GM12878 (cell line): ENCODE data around the gene LRGUK. TPM values are rescaled to one million over a fixed set of nuclear protein-coding genes. Genes with fewer than 3 reads are reported as not detected.

Source experiments
- ATAC-seq: fragments of 200-7000 bp; cut with Tn5 transposase; 3 replicates; pipeline ENCODE4 v1.9.1; 2020; ENCODE audit warnings: mild to moderate bottlenecking, moderate library complexity
- BruUV-seq: library from RNA; stranded (reverse); fragments of 400-500 nt; replicated peaks from 2 replicates; lab custom pipeline; 2021; lab: Mats Ljungman, UMichigan
- CTCF ChIA-PET: fragments of 300-600 bp; sonication (Branson Sonifier 250); formaldehyde crosslinking; extraction: SDS; loops from one replicate; lab custom pipeline; 2021; ENCODE audit warnings: inconsistent platforms; lab: Yijun Ruan, JAX
- POLR2A ChIA-PET: fragments of 350-600 bp; formaldehyde crosslinking; extraction: SDS; loops from one replicate; lab custom pipeline; 2021; ENCODE audit warnings: inconsistent platforms; lab: Charles Lee
- RAD21 ChIA-PET: fragments of 300-600 bp; sonication (Branson Sonifier 250); formaldehyde crosslinking; loops from one replicate; lab custom pipeline; 2023; ENCODE audit warnings: antibody characterized with exemption; ENCODE audit not compliant: unreplicated experiment; lab: Charles Lee
- SMC1A ChIA-PET: fragments of 300-600 bp; sonication (Branson Sonifier 250); formaldehyde crosslinking; loops from one replicate; lab custom pipeline; 2023; ENCODE audit not compliant: unreplicated experiment, uncharacterized antibody; lab: Charles Lee
- DNase-seq: peaks from one replicate; pipeline ENCODE4 v3.0.0-alpha.2; 2011; ENCODE audit warnings: low read depth, low spot score
- FAIRE-seq: peaks from 3 replicates; lab custom pipeline; 2011; peaks lifted over from hg19 to GRCh38; lab: Jason Lieb, UNC
- H2AFZ ChIP-seq: 2 replicates; pipeline ENCODE4 v1.6.0; 2011; ENCODE audit warnings: low read depth, low read length, control low read depth; ENCODE audit not compliant: control insufficient read depth
- H3K27ac ChIP-seq: 2 replicates; pipeline ENCODE4 v1.5.1; 2011; ENCODE audit warnings: control low read depth; ENCODE audit not compliant: control insufficient read depth, insufficient read depth
- H3K27me3 ChIP-seq, 2 experiments: replicated peaks in 1 of 2; 2 replicates each; pipeline versions ENCODE4 v1.6.0 to v1.6.1; 2011; ENCODE audit warnings: low read length in 1 of 2; ENCODE audit not compliant: control insufficient read depth in 2 of 2, insufficient read depth in 2 of 2
- H3K36me3 ChIP-seq, 2 experiments: 2 replicates each; pipeline ENCODE4 v1.5.1; 2011; ENCODE audit warnings: low read length in 1 of 2; ENCODE audit not compliant: control insufficient read depth in 2 of 2, insufficient read depth in 2 of 2
- H3K4me1 ChIP-seq: 2 replicates; pipeline ENCODE4 v1.6.1; 2011; ENCODE audit warnings: mild to moderate bottlenecking, low read length, moderate library complexity, mixed read lengths; ENCODE audit not compliant: control insufficient read depth, insufficient read depth
- H3K4me2 ChIP-seq: 2 replicates; pipeline ENCODE4 v1.6.0; 2011; ENCODE audit warnings: control low read depth; ENCODE audit not compliant: control insufficient read depth, insufficient read depth
- H3K4me3 ChIP-seq: fragments of 200-600 bp; sonication (generic); 2 replicates; pipeline ENCODE4 v1.5.1; 2016
- H3K79me2 ChIP-seq: 2 replicates; pipeline ENCODE4 v1.6.0; 2011; ENCODE audit warnings: low read length; ENCODE audit not compliant: control insufficient read depth, insufficient read depth
- H3K9ac ChIP-seq: 2 replicates; pipeline ENCODE4 v1.8.0; 2011; ENCODE audit warnings: low read length, control low read depth, mixed read lengths; ENCODE audit not compliant: control insufficient read depth, insufficient read depth
- H3K9me3 ChIP-seq: replicated peaks from 3 replicates; pipeline ENCODE4 v1.5.1; 2011; ENCODE audit warnings: mild to moderate bottlenecking, low read length; ENCODE audit not compliant: control insufficient read depth, insufficient read depth
- H4K20me1 ChIP-seq: 2 replicates; pipeline ENCODE4 v1.6.0; 2011; ENCODE audit not compliant: control insufficient read depth, insufficient read depth
- ATF3 ChIP-seq: IDR thresholded peaks from 2 replicates; pipeline ENCODE4 v1.6.1; 2011; ENCODE audit warnings: low read depth, mild to moderate bottlenecking, low read length, moderate library complexity, borderline replicate concordance; ENCODE audit errors: extremely low read depth
- ATF7 ChIP-seq: fragments of 450-650 bp; IDR thresholded peaks from 2 replicates; pipeline ENCODE4 v1.6.1; 2016; ENCODE audit warnings: low read depth, mild to moderate bottlenecking
- BACH1 ChIP-seq: fragments of 450-650 bp; IDR thresholded peaks from 2 replicates; pipeline ENCODE4 v1.6.1; 2017; ENCODE audit warnings: mild to moderate bottlenecking, borderline replicate concordance
- BHLHE40 ChIP-seq, 2 experiments: fragments of 450-650 bp in 1 of 2; IDR thresholded peaks; 2 replicates each; pipeline ENCODE4 v1.6.1; 2011 to 2017; ENCODE audit warnings: low read depth in 2 of 2, borderline replicate concordance in 1 of 2, improper control_type of control experiment in 1 of 2, low read length in 1 of 2, mild to moderate bottlenecking in 1 of 2
- ELK1 ChIP-seq: IDR thresholded peaks from 2 replicates; pipeline ENCODE4 v1.6.1; 2012; ENCODE audit warnings: low read depth, low read length, improper control_type of control experiment
- FOXM1 ChIP-seq: IDR thresholded peaks from 2 replicates; pipeline ENCODE4 v1.6.1; 2012; ENCODE audit warnings: low read depth, mild to moderate bottlenecking, inconsistent platforms, low read length, moderate library complexity
- MLLT1 ChIP-seq: fragments of 450-650 bp; IDR thresholded peaks from 2 replicates; pipeline ENCODE4 v1.6.1; 2016; ENCODE audit warnings: mild to moderate bottlenecking
- MTA3 ChIP-seq: IDR thresholded peaks from 2 replicates; pipeline ENCODE4 v1.6.1; 2012; ENCODE audit warnings: low read length, inconsistent platforms, borderline replicate concordance
- NFYA ChIP-seq: IDR thresholded peaks from 2 replicates; pipeline ENCODE4 v1.6.1; 2011; ENCODE audit warnings: low read depth, mild to moderate bottlenecking, low read length, improper control_type of control experiment, borderline replicate concordance
- NR2C2 ChIP-seq: IDR thresholded peaks from 2 replicates; pipeline ENCODE4 v1.6.1; 2011; ENCODE audit warnings: borderline replicate concordance, low read depth; ENCODE audit not compliant: control insufficient read depth, insufficient read length
- NRF1 ChIP-seq: conservative IDR thresholded peaks from 2 replicates; pipeline ENCODE4 v1.6.1; 2011; ENCODE audit warnings: mild to moderate bottlenecking, low read depth, low read length, improper control_type of control experiment
- PAX5 ChIP-seq: IDR thresholded peaks from 2 replicates; pipeline ENCODE4 v1.6.1; 2011; ENCODE audit warnings: low read depth, low read length, borderline replicate concordance
- POLR2AphosphoS2 ChIP-seq: IDR thresholded peaks from 2 replicates; pipeline ENCODE4 v1.6.1; 2011; ENCODE audit warnings: low read depth, mild to moderate bottlenecking, low read length, improper control_type of control experiment, moderate library complexity
- SPI1 ChIP-seq: IDR thresholded peaks from 2 replicates; pipeline ENCODE4 v1.6.1; 2011; ENCODE audit warnings: low read depth, mild to moderate bottlenecking, low read length, moderate library complexity, borderline replicate concordance; ENCODE audit not compliant: insufficient read depth
- TCF3 ChIP-seq: IDR thresholded peaks from 2 replicates; pipeline ENCODE4 v1.6.1; 2012; ENCODE audit warnings: low read depth, mild to moderate bottlenecking, low read length, borderline replicate concordance; ENCODE audit not compliant: insufficient read depth
- ZNF207 ChIP-seq: fragments of 450-650 bp; IDR thresholded peaks from 2 replicates; pipeline ENCODE4 v1.6.1; 2014; ENCODE audit warnings: antibody characterized with exemption, mild to moderate bottlenecking, borderline replicate concordance
- ZNF274 ChIP-seq: IDR thresholded peaks from one replicate; pipeline ENCODE4 v1.8.0; 2011; ENCODE audit not compliant: insufficient read length, insufficient read depth
- ZNF622 ChIP-seq: fragments of 450-650 bp; IDR thresholded peaks from 2 replicates; pipeline ENCODE4 v1.6.1; 2017; ENCODE audit warnings: mild to moderate bottlenecking, inconsistent platforms
- WGBS: methylation state at CpG from one replicate; pipeline ENCODE4 v1.1.6; 2016; ENCODE audit warnings: low lambda C conversion rate; ENCODE audit not compliant: insufficient replicate concordance, insufficient coverage; ENCODE audit errors: missing lambda C conversion rate; 5-methylcytosine and 5-hydroxymethylcytosine counted together
- in situ Hi-C: fragments of 300-500 bp; cut with MboI; formaldehyde crosslinking; loops from 9 replicates; pipeline ENCODE4 v1.14.3; 2018; ENCODE audit warnings: mixed read lengths
- intact Hi-C: fragments of 100-400 bp; cut with micrococcal nuclease; formaldehyde crosslinking; loops from one replicate; pipeline ENCODE4 v1.14.2; 2022; ENCODE audit not compliant: unreplicated experiment
- polyA plus RNA-seq, 11 experiments: library from polyadenylated mRNA; depleted of rRNA in 4 of 11; unstranded in 6 of 11; stranded (reverse) in 5 of 11; fragments of >200 nt; fragmentation: Nextera tagmentation in 4 of 11; fragmentation: Illumina TruSeq in 1 of 11; extraction: Ambion mirVana in 4 of 11; extraction: Trizol in 1 of 11; gene quantifications; 1 replicate in 1 of 11; 2 replicates in 10 of 11; pipeline versions ENCODE4 v1.2.1 to v1.2.3, GENCODE V29; 2011 to 2016; ENCODE audit warnings: inconsistent platforms in 2 of 11, missing spikeins in 2 of 11, low read depth in 1 of 11
- total RNA-seq, 4 experiments: library from RNA; depleted of rRNA in 3 of 4; stranded (reverse); fragments of >200 nt in 3 of 4; fragmentation: Illumina TruSeq in 1 of 4; extraction: Trizol in 1 of 4; gene quantifications; 2 replicates each; pipeline versions ENCODE4 v1.2.1 to v1.2.3, GENCODE V29; 2013 to 2021
- TF ChIP-seq, protein P1 (sequence below): IDR thresholded peaks from 2 replicates; pipeline ENCODE4 v1.6.1; 2011; ENCODE audit warnings: mild to moderate bottlenecking, low read depth, low read length, moderate library complexity; ENCODE audit not compliant: insufficient replicate concordance

LRGUK gene
- total and polyA plus RNA-seq, 10 of the 15 experiments (the other 5 are each of a cell fraction or from before 2014, with no cell fraction given): 0.04 to 0.14 (median 0.08) TPM; not detected in 3

- POLR2A ChIA-PET: no interaction called here
- Histone ChIP-seq H3K27me3 (no peaks in the 10 kb centered on the region), H3K36me3 (peaks cover 0 to 5% of the 10 kb centered on the region in 2 experiments; a peak in 2 of 4 replicates), H3K9me3 (no peaks in the 10 kb centered on the region), H3K4me1 (peaks cover 11% of the 10 kb centered on the region), H2AFZ (no peak overlapping the region), H3K79me2 (no peaks in the 10 kb centered on the region), H3K9ac (no peak overlapping the region), H3K27ac (no peak overlapping the region), H3K4me2 (no peak overlapping the region), H3K4me3 (no peak overlapping the region), H4K20me1 (no peaks in the 10 kb centered on the region)
- intact Hi-C loops: no loop called here
- no TSS peak for BruUV-seq
- DNase-seq (no peak), FAIRE-seq (no peak), ATAC-seq (no peak)
- CTCF ChIA-PET: interaction anchor here (0.8 to 0.9 kb wide), 2 partner anchors 9 to 27 kb away, joined by 4 to 6 read pairs; partner anchors contain the start of gene SLC35B4
- SMC1A ChIA-PET: interaction anchor here (1.4 kb wide), 1 partner anchor 9 kb away, joined by 3 read pairs; no protein-coding TSS in a partner anchor
- RAD21 ChIA-PET: no interaction called here
- in situ Hi-C loops: no loop called here
- WGBS: 99% methylated on average over 7 of the region's 7 CpGs
- TF ChIP-seq PAX5: no peak
- TF ChIP-seq SPI1: no peak
- TF ChIP-seq ELK1: no peak
- TF ChIP-seq ZNF622: no peak
- TF ChIP-seq ZNF207: no peak
- no peak for TF ChIP-seq MLLT1
- no peak for TF ChIP-seq ZNF274
- TF ChIP-seq BACH1: no peak
- TF ChIP-seq TCF3: no peak
- no peak for TF ChIP-seq NFYA
- TF ChIP-seq POLR2AphosphoS2: no peak
- TF ChIP-seq ATF7: no peak
- no peak for TF ChIP-seq NRF1
- TF ChIP-seq ATF3: no peak
- TF ChIP-seq MTA3: no peak
- no peak for TF ChIP-seq FOXM1
- TF ChIP-seq, protein P1, sequence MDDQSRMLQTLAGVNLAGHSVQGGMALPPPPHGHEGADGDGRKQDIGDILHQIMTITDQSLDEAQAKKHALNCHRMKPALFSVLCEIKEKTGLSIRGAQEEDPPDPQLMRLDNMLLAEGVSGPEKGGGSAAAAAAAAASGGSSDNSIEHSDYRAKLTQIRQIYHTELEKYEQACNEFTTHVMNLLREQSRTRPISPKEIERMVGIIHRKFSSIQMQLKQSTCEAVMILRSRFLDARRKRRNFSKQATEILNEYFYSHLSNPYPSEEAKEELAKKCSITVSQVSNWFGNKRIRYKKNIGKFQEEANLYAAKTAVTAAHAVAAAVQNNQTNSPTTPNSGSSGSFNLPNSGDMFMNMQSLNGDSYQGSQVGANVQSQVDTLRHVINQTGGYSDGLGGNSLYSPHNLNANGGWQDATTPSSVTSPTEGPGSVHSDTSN: no peak
- no peak for TF ChIP-seq BHLHE40 (IDR thresholded peaks at IDR 0.05; ENCODE audit: borderline replicate concordance in 1 of 2, low read depth in 2 of 2, low read length in 1 of 2)
- no peak for TF ChIP-seq NR2C2
These were observed 162.3 kb downstream of the LRGUK start for GRCh38 chr7:134289423-134289822.
